ENCODE data around the gene RASSF9. TPM values are rescaled to one million over a fixed set of nuclear protein-coding genes. Genes with fewer than 3 reads are reported as not detected.

The RASSF9 gene
- total and polyA plus RNA-seq, 10 of the 15 experiments (the other 5 are each of a cell fraction or from before 2014, with no cell fraction given): under 0.01 to 0.10 TPM; not detected in 8

- TF ChIP-seq NKRF (conservative IDR thresholded peaks at IDR 0.05) (no peak), SPI1 (IDR thresholded peaks at IDR 0.05; ENCODE audit: borderline replicate concordance, insufficient read depth, low read depth, low read length) (no peak)
These were observed 7.6 kb downstream of the RASSF9 start (continued) for GRCh38 chr12:85828576-85828975.

GRCh38 chr12:85825746-85826145, 10.5 kb downstream of the RASSF9 start:
- no peaks in the 10 kb centered on the region for H3K9me3 ChIP-seq (replicated peaks; ENCODE audit: control insufficient read depth, insufficient read depth, low read length)
- H3K4me3 ChIP-seq: no peak overlapping the region
- SMC1A ChIA-PET (ENCODE audit: uncharacterized antibody, unreplicated experiment): no interaction called here
- no peak overlapping the region for H3K4me2 ChIP-seq (ENCODE audit: control insufficient read depth, insufficient read depth)
- no peak overlapping the region for H2AFZ ChIP-seq (ENCODE audit: control insufficient read depth, low read depth, low read length)
- POLR2A ChIA-PET: no interaction called here
- FAIRE-seq: no peak
- in situ Hi-C loops (cut with MboI) (no loop called here), intact Hi-C loops (cut with micrococcal nuclease; ENCODE audit: unreplicated experiment) (no loop called here)
- RAD21 ChIA-PET (ENCODE audit: unreplicated experiment): no interaction called here
- H4K20me1 ChIP-seq (ENCODE audit: control insufficient read depth, insufficient read depth): no peaks in the 10 kb centered on the region
- ATAC-seq: no peak
- BruUV-seq (replicated peaks): no TSS peak
- CTCF ChIA-PET: no interaction called here
- TF ChIP-seq POLR2A (IDR thresholded peaks at IDR 0.05; ENCODE audit: low read depth, low read length) (no peak), IKZF1 (conservative IDR thresholded peaks at IDR 0.05) (no peak), SMARCA5 (IDR thresholded peaks at IDR 0.05) (no peak), CTCF (IDR thresholded peaks at IDR 0.05 in 2 of 3, conservative IDR thresholded peaks at IDR 0.05 in 1 of 3; ENCODE audit: control insufficient read depth in 2 of 3, extremely low read depth in 1 of 3, insufficient read depth in 1 of 3, low read depth in 3 of 3, low read length in 3 of 3) (no peak), IRF5 (IDR thresholded peaks at IDR 0.05; ENCODE audit: borderline replicate concordance) (no peak), ZNF592 (IDR thresholded peaks at IDR 0.05) (no peak)
- no peak overlapping the region for H3K27ac ChIP-seq (ENCODE audit: control insufficient read depth, insufficient read depth)
- no peaks in the 10 kb centered on the region for H3K4me1 ChIP-seq (ENCODE audit: control insufficient read depth, insufficient read depth, low read length)
- no peak for DNase-seq (ENCODE audit: low read depth, low spot score)
- no peaks in the 10 kb centered on the region for H3K36me3 ChIP-seq (ENCODE audit: control insufficient read depth in 2 of 2, insufficient read depth in 2 of 2, low read length in 1 of 2)
- H3K27me3 ChIP-seq (replicated peaks in 1 of 2; ENCODE audit: control insufficient read depth in 2 of 2, insufficient read depth in 2 of 2, low read length in 1 of 2): no peaks in the 10 kb centered on the region
- no peaks in the 10 kb centered on the region for H3K79me2 ChIP-seq (ENCODE audit: control insufficient read depth, insufficient read depth, low read length)
- H3K9ac ChIP-seq (ENCODE audit: control insufficient read depth, insufficient read depth, low read length): no peak overlapping the region
